MM.1S (cell line): ENCODE results near the gene KRT34.

ENCODE experiments used
- DNase-seq: peaks from one replicate; pipeline ENCODE4 v3.0.0-alpha.2; 2015
- H2AFZ ChIP-seq: fragments of 300-600 bp; sonication (generic); 2 replicates; pipeline ENCODE4 v1.6.0; 2016; ENCODE audit warnings: antibody characterized with exemption, low read length
- H3F3A ChIP-seq: fragments of 300-600 bp; sonication (generic); 2 replicates; pipeline ENCODE4 v1.6.1; 2016; ENCODE audit warnings: mild to moderate bottlenecking, antibody characterized with exemption, low read length, moderate library complexity, mixed read lengths; ENCODE audit not compliant: insufficient read depth
- H3K27ac ChIP-seq: fragments of 300-600 bp; sonication (generic); 2 replicates; pipeline ENCODE4 v1.5.1; 2016; ENCODE audit warnings: mild to moderate bottlenecking, low read length
- H3K27me3 ChIP-seq: fragments of 300-600 bp; sonication (generic); replicated peaks from 2 replicates; pipeline ENCODE4 v1.6.0; 2016; ENCODE audit warnings: low read length; ENCODE audit not compliant: insufficient read depth
- H3K36me3 ChIP-seq: fragments of 300-600 bp; sonication (generic); replicated peaks from 2 replicates; pipeline ENCODE4 v1.6.1; 2016; ENCODE audit warnings: mild to moderate bottlenecking, low read length, mixed read lengths; ENCODE audit not compliant: insufficient read depth
- H3K4me1 ChIP-seq: fragments of 300-600 bp; sonication (generic); 2 replicates; pipeline ENCODE4 v1.6.1; 2016; ENCODE audit warnings: low read length, mixed read lengths
- H3K4me2 ChIP-seq: fragments of 300-600 bp; sonication (generic); 2 replicates; pipeline ENCODE4 v1.6.0; 2016; ENCODE audit warnings: low read depth, low read length
- H3K4me3 ChIP-seq: fragments of 300-600 bp; sonication (generic); 2 replicates; pipeline ENCODE4 v1.5.1; 2016; ENCODE audit warnings: low read length, mixed read lengths
- H3K79me2 ChIP-seq: fragments of 300-600 bp; sonication (generic); 2 replicates; pipeline ENCODE4 v1.6.1; 2016; ENCODE audit warnings: mixed run types, low read length, mixed read lengths
- H3K9ac ChIP-seq: fragments of 300-600 bp; sonication (generic); 2 replicates; pipeline ENCODE4 v1.6.1; 2016; ENCODE audit warnings: low read length, mixed read lengths
- H3K9me2 ChIP-seq: fragments of 300-600 bp; sonication (generic); replicated peaks from 2 replicates; pipeline ENCODE4 v1.6.1; 2016; ENCODE audit warnings: mild to moderate bottlenecking, low read length, mixed read lengths; ENCODE audit not compliant: insufficient read depth
- H3K9me3 ChIP-seq: fragments of 300-600 bp; sonication (generic); replicated peaks from 2 replicates; pipeline ENCODE4 v1.6.1; 2016; ENCODE audit warnings: mild to moderate bottlenecking, low read length, mixed read lengths; ENCODE audit not compliant: insufficient read depth
- H4K20me1 ChIP-seq: fragments of 300-600 bp; sonication (generic); 2 replicates; pipeline ENCODE4 v1.6.1; 2016; ENCODE audit warnings: mild to moderate bottlenecking, low read length, moderate library complexity, mixed read lengths; ENCODE audit not compliant: insufficient read depth
- EZH2 ChIP-seq: fragments of 300-600 bp; sonication (generic); optimal IDR thresholded peaks from 2 replicates; pipeline ENCODE3; 2017; ENCODE audit warnings: low read depth, mild to moderate bottlenecking, antibody characterized with exemption, low read length, mixed read lengths
- EZH2phosphoT487 ChIP-seq: fragments of 300-600 bp; sonication (generic); IDR thresholded peaks from 2 replicates; pipeline ENCODE4 v1.6.1; 2018; ENCODE audit warnings: antibody characterized with exemption, low read length
- TF ChIP-seq, protein P1 (sequence below): fragments of 300-600 bp; sonication (generic); IDR thresholded peaks from 2 replicates; pipeline ENCODE4 v1.5.1; 2016; ENCODE audit warnings: antibody characterized with exemption, low read length, mixed read lengths

Gene KRT34

DNA sequence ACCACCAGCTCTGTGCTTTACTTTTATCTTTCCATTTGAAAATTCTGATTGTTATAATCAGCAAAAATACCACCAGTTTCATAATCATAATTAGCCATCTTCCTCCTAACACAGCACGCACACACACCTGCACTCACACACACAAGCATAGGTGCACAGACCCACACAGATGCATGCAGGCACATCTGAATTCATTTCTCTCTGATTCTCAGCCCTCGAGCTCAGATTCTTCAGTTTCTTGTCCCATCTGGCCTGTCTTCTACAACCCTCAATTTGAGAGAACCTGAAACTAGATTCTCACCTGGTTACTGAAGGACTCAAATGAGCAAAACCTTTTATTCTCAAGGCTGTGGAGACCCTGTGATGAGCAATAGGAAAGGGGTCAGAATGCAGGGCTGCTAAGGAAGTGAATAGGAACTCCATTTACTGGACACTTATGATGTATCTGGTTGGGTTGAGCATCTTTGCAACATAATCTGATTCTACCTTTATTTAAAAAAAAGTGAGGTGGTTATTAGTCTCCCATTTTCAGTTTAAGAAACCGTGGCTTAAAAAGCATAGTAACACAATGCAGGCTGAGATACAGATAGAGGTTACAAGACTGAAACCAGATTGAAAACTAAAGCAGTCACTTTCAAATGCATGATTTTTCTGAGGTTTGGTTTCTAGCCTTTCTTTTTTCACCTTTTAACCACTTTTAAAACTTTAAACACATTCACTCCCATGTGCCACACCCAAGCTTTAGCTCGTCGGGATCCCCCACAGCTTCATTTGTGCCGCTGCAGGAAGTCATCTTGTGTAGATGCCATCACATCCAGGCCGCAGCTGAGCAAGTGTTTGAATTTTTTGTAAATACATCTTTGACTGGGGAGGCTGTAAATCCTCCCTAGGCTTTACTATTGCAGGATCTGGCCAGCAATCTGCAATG is 40.9 kb downstream of the KRT34 start:
- Histone ChIP-seq H3K9me2 (no peaks in the 10 kb centered on the region), H3K4me1 (peaks cover 23% of the 10 kb centered on the region), H3K79me2 (no peaks in the 10 kb centered on the region), H3K27me3 (peaks cover 40% of the 10 kb centered on the region), H2AFZ (no peak overlapping the region), H3K9ac (no peak overlapping the region), H3K4me2 (peak overlapping the region; percentile 27; the same call in 1 of the 2 replicates), H3K4me3 (no peak overlapping the region), H3K36me3 (no peaks in the 10 kb centered on the region), H3K27ac (no peak overlapping the region), H4K20me1 (no peaks in the 10 kb centered on the region), H3F3A (peaks cover 9% of the 10 kb centered on the region), H3K9me3 (no peaks in the 10 kb centered on the region)
- TF ChIP-seq EZH2, result no peak
- TF ChIP-seq, protein P1, sequence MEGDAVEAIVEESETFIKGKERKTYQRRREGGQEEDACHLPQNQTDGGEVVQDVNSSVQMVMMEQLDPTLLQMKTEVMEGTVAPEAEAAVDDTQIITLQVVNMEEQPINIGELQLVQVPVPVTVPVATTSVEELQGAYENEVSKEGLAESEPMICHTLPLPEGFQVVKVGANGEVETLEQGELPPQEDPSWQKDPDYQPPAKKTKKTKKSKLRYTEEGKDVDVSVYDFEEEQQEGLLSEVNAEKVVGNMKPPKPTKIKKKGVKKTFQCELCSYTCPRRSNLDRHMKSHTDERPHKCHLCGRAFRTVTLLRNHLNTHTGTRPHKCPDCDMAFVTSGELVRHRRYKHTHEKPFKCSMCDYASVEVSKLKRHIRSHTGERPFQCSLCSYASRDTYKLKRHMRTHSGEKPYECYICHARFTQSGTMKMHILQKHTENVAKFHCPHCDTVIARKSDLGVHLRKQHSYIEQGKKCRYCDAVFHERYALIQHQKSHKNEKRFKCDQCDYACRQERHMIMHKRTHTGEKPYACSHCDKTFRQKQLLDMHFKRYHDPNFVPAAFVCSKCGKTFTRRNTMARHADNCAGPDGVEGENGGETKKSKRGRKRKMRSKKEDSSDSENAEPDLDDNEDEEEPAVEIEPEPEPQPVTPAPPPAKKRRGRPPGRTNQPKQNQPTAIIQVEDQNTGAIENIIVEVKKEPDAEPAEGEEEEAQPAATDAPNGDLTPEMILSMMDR, result no peak
- no peak for TF ChIP-seq EZH2phosphoT487
- peak; percentile 44 for DNase-seq

DNA sequence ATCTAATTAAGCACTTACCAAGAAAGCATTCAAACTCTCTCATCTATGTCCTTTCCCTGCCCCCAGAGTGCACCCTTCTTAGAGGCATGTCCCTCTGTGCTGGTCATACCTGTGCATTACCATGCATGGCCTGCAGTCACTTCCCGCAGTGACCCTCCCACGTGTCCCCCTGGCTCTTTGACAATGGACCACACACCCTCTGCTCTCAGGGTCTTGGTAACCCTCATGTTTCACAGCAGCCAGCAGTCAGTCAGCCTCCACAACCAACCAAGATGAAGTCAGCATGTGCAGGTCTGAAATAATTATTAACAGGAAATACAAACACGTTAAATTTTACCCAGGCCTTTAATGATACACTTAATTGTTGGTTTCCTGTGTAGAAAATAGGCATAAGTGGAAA is 41.6 kb downstream of the KRT34 start:
- Histone ChIP-seq H3F3A (peaks cover 9% of the 10 kb centered on the region), H2AFZ (no peak overlapping the region), H4K20me1 (no peaks in the 10 kb centered on the region), H3K4me2 (peak overlapping the region; percentile 19; the same call in 1 of the 2 replicates), H3K36me3 (no peaks in the 10 kb centered on the region), H3K9me3 (no peaks in the 10 kb centered on the region), H3K4me3 (no peak overlapping the region), H3K27me3 (peaks cover 42% of the 10 kb centered on the region), H3K9me2 (no peaks in the 10 kb centered on the region), H3K4me1 (peaks cover 23% of the 10 kb centered on the region), H3K27ac (no peak overlapping the region), H3K79me2 (no peaks in the 10 kb centered on the region), H3K9ac (no peak overlapping the region)
- no peak for DNase-seq
- TF ChIP-seq, protein P1, result 0 out of 2 replicates have a peak, but pooled peaks have one; percentile 6
- TF ChIP-seq EZH2phosphoT487, result no peak

DNA sequence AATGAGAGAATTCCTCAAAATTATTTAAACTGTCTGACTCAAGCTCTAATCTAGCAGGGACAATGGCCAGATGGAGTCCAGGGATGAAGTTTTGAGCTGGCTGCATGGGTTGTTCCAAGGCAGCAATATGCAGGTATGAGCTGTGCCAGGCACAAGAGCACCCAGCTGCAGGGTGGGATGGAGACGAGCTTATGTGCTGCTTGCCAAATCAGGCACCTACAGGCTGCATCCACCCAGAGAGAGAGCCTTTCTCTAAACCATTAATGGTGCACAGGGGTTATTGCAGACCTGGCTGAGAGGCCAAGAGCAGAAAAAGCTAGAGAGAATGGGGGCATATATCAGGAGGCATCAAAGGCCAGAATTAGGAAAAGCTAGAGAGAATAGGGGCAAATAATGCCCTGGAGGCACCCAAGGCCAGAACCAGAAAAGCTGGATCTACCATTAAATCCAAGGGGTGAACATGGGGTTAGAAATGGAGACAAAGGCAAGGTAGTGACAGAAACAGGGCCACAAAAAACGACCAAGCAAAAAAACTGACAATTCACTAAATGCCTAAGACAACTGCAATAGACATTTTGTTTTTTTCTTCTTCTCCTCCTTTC is 42.4 kb downstream of the KRT34 start:
- no peak for TF ChIP-seq EZH2
- TF ChIP-seq, protein P1, result no peak
- TF ChIP-seq EZH2phosphoT487, result no peak
- H4K20me1 ChIP-seq, result no peaks in the 10 kb centered on the region
- H3K9me2 ChIP-seq, result no peaks in the 10 kb centered on the region
- H3K27me3 ChIP-seq, result peaks cover 40% of the 10 kb centered on the region
- H2AFZ ChIP-seq, result no peak overlapping the region
- no peak for DNase-seq
- no peak overlapping the region for H3K4me2 ChIP-seq
- no peak overlapping the region for H3K9ac ChIP-seq
- H3K27ac ChIP-seq, result no peak overlapping the region
- H3K79me2 ChIP-seq, result no peaks in the 10 kb centered on the region
- H3K36me3 ChIP-seq, result no peaks in the 10 kb centered on the region
- H3F3A ChIP-seq, result peaks cover 9% of the 10 kb centered on the region
- H3K9me3 ChIP-seq, result no peaks in the 10 kb centered on the region
- H3K4me3 ChIP-seq, result no peak overlapping the region
- peaks cover 23% of the 10 kb centered on the region for H3K4me1 ChIP-seq
